Nephron progenitor cell (in vitro differentiated cells): ENCODE measurements around the gene MBD2.

Experiments
- DNase-seq: peaks from one replicate; pipeline ENCODE4 v3.0.0; 2021
- H3K27ac Mint-ChIP-seq: 2 replicates; pipeline ENCODE4 v1.8.0; 2021; ENCODE audit warnings: mild to moderate bottlenecking, moderate library complexity, mixed read lengths
- H3K27me3 Mint-ChIP-seq: 2 replicates; pipeline ENCODE4 v1.8.0; 2021; ENCODE audit warnings: mild to moderate bottlenecking, low read depth, mixed read lengths; ENCODE audit not compliant: poor library complexity
- H3K36me3 Mint-ChIP-seq: 2 replicates; pipeline ENCODE4 v1.8.0; 2021; ENCODE audit warnings: low read depth, mixed read lengths
- H3K4me1 Mint-ChIP-seq: 2 replicates; pipeline ENCODE4 v1.8.0; 2021; ENCODE audit warnings: mixed read lengths
- H3K4me3 Mint-ChIP-seq: 2 replicates; pipeline ENCODE4 v1.8.0; 2021; ENCODE audit warnings: mild to moderate bottlenecking, moderate library complexity, mixed read lengths
- H3K9me3 Mint-ChIP-seq: 2 replicates; pipeline ENCODE4 v1.8.0; 2021; ENCODE audit warnings: mild to moderate bottlenecking, moderate library complexity, mixed read lengths
- TF ChIP-seq, protein P1 (sequence below): fragments of 200-600 bp; sonication (generic); IDR thresholded peaks from 2 replicates; pipeline ENCODE4 v1.5.0; 2021; ENCODE audit warnings: antibody characterized with exemption

The MBD2 gene, protein sequence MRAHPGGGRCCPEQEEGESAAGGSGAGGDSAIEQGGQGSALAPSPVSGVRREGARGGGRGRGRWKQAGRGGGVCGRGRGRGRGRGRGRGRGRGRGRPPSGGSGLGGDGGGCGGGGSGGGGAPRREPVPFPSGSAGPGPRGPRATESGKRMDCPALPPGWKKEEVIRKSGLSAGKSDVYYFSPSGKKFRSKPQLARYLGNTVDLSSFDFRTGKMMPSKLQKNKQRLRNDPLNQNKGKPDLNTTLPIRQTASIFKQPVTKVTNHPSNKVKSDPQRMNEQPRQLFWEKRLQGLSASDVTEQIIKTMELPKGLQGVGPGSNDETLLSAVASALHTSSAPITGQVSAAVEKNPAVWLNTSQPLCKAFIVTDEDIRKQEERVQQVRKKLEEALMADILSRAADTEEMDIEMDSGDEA

DNA sequence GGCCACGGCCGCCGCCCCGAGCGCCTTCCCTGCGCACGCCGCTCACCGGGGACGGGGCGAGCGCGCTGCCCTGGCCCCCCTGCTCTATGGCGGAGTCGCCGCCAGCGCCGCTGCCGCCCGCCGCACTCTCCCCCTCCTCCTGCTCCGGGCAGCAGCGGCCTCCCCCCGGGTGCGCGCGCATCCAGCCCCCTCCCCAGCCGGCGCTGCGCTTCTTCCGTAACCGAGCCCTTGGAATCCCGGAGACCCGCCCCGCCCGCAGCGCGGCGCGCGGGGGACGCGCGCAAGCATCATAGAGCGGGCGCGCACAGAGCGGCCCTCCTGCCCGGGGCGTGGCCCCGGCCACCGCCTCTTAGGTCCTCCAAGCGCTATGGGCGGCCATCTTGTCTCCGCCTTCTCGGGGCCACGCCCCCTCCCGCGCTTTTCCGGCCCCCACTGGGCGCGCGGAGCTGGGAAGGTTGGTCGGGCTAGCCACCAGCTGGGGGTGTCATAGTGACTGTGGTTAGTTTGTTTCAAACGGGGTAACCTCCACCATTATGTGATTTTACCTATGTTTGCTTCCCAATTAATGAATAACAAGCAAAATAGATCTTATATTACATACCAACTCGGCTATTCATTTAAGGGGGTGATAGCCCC is at the start of gene MBD2:
MBD2 (minus strand) TSS at position 291 of the 636 bp plus-strand sequence; CDS start at position 181, 110 bp downstream.
- H3K27ac Mint-ChIP-seq = peak within 1 kb of the TSS; percentile 87
- no peaks in the 10 kb centered on the region for H3K9me3 Mint-ChIP-seq
- TF ChIP-seq, protein P1, sequence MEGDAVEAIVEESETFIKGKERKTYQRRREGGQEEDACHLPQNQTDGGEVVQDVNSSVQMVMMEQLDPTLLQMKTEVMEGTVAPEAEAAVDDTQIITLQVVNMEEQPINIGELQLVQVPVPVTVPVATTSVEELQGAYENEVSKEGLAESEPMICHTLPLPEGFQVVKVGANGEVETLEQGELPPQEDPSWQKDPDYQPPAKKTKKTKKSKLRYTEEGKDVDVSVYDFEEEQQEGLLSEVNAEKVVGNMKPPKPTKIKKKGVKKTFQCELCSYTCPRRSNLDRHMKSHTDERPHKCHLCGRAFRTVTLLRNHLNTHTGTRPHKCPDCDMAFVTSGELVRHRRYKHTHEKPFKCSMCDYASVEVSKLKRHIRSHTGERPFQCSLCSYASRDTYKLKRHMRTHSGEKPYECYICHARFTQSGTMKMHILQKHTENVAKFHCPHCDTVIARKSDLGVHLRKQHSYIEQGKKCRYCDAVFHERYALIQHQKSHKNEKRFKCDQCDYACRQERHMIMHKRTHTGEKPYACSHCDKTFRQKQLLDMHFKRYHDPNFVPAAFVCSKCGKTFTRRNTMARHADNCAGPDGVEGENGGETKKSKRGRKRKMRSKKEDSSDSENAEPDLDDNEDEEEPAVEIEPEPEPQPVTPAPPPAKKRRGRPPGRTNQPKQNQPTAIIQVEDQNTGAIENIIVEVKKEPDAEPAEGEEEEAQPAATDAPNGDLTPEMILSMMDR = no peak

DNA sequence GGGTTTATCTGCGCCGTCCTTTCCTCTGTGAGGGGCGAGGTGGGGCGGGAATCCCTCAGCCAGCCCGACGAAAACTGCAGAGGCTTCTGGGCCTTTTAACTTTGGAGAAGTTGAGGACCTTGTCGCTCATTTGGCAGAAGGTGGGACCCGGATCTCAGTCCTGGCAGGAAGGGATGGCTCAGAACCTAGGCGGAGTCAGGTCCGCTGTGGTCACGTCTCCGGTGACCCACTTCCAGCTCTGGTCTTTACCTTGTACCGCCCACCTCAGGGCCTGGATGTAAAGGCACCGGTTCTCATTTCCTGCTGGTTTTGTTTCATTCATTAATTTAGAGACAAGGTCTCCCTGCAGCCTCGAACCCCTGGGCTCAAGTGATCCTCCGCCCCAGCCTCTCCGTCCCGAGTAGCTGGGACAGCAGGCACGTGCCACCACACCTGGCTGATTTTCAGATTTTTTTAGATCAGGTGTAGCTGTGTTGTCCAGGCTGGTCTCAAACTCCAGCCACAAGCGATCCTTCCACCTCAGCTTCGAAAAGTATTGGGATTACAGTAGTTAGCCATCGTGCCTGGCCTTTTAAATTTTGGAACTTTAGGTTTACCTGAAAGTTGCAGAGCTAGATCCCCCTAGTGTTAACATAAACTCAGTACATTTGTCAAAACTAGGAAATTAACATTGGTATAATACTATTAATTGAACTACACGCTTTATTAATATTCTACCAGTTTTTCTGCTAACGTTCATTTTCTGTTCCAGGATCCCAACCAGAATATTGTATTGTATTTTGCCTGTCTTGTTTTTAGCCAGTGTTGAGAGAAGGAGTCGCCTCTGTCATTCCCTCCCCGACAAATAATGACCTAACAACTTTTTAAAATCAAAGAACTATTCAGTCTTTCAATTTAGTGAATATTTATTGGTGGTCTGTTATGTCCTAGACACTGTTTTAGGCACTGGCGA is 45.7 kb upstream of the MBD2 start:
- no peaks in the 10 kb centered on the region for H3K9me3 Mint-ChIP-seq
- H3K4me1 Mint-ChIP-seq = peaks cover 31% of the 10 kb centered on the region
- TF ChIP-seq, protein P1 = peak; percentile 11
- peaks cover 6% of the 10 kb centered on the region for H3K27me3 Mint-ChIP-seq
- peak overlapping the region; percentile 53 for H3K27ac Mint-ChIP-seq
- peak overlapping the region; percentile 91 for H3K4me3 Mint-ChIP-seq
- peaks cover 16% of the 10 kb centered on the region for H3K36me3 Mint-ChIP-seq
- DNase-seq = no peak

More for the DNA sequence above, at the start of gene MBD2:
- DNase-seq = peak; percentile 96
- Mint-ChIP-seq H3K27me3 (peaks cover 3% of the 10 kb centered on the region), H3K36me3 (peaks cover 22% of the 10 kb centered on the region), H3K4me3 (peak within 1 kb of the TSS; percentile 95), H3K4me1 (peaks cover 45% of the 10 kb centered on the region)

DNA sequence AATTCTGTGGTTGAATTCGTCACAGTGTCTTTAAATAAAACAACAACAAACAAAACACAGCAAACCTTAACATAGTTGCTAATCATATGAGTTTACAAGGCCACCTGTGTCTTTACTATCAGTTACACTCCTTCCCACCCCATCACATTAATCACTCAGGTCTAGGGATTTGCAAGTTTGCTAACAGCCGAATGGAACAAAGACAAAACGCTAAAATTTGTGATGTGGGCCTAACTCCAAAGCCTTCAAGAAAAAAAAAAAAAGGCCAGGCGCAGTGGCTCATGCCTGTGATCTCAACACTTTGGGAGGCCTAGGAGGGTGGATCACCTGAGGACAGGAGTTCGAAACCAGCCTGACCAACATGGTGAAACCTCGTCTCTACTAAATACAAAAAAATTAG is 44.3 kb upstream of the MBD2 start:
- Mint-ChIP-seq H3K27me3 (peaks cover 6% of the 10 kb centered on the region), H3K9me3 (no peaks in the 10 kb centered on the region), H3K4me1 (peaks cover 31% of the 10 kb centered on the region), H3K27ac (peak overlapping the region; percentile 98), H3K36me3 (peaks cover 6% of the 10 kb centered on the region), H3K4me3 (peak overlapping the region; percentile 91)
- TF ChIP-seq, protein P1 = no peak
- DNase-seq = no peak

DNA sequence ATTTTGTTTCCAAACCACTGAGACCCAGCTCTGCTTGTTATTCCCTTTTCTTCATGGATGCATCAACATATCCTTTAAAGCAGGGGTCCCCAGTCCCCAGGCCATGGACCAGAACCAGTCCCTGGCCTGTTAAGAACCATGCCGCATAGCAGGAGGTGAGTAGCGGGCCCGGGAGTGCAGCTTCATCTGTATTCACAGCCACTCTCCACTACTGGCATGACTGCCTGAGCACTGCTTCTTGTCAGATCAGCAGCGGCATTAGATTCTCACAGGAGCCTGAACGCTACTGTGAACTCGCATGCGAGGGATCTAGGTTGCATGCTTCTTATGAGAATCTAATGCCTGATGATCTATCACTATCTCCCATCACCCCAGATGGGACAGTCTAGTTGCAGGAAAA is 43.2 kb upstream of the MBD2 start:
- TF ChIP-seq, protein P1 = no peak
- Mint-ChIP-seq H3K27ac (no peak overlapping the region), H3K4me3 (no peak overlapping the region), H3K4me1 (peaks cover 31% of the 10 kb centered on the region), H3K9me3 (no peaks in the 10 kb centered on the region), H3K36me3 (peaks cover 6% of the 10 kb centered on the region), H3K27me3 (peaks cover 6% of the 10 kb centered on the region)
- DNase-seq = no peak

DNA sequence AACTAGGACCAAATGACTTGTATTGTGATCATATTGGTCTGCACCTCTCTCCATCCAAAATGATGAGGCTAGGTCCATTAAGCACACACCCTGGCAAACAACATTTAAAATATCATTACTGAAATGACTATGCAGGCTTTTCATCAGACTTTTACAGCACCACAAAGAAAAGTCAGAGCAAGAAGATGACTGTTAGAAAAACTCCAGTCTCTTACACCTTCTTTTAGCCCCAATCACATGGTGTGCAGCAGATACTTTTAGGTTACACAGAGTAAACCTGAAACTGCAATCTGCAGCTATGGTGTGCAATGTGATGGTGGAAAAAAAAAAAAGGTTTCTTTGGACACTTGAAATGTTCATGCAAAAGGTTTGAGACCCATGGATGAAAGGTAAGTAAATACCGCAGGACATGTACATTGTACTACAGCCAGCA is 39.5 kb upstream of the MBD2 start:
- Mint-ChIP-seq H3K4me1 (no peaks in the 10 kb centered on the region), H3K27me3 (peaks cover 6% of the 10 kb centered on the region), H3K36me3 (no peaks in the 10 kb centered on the region), H3K27ac (no peak overlapping the region), H3K9me3 (no peaks in the 10 kb centered on the region), H3K4me3 (no peak overlapping the region)
- TF ChIP-seq, protein P1 = no peak
- no peak for DNase-seq
